PFSK-1 (cell line): Measurements from ENCODE around the gene NDUFB5.

Experiments
- POLR2AphosphoS5 ChIP-seq: IDR thresholded peaks from 2 replicates; pipeline ENCODE4 v1.6.1; 2012; ENCODE audit warnings: low read depth, mild to moderate bottlenecking, control low read depth, low read length, moderate library complexity
- REST ChIP-seq, 2 experiments: IDR thresholded peaks; 2 replicates each; pipeline versions ENCODE4 v1.6.1 to v1.8.0; 2011 to 2012; ENCODE audit warnings: low read depth in 2 of 2, low read length in 2 of 2, control low read depth in 1 of 2, inconsistent platforms in 1 of 2, mild to moderate bottlenecking in 1 of 2, moderate library complexity in 1 of 2; ENCODE audit not compliant: insufficient read depth in 1 of 2
- SIN3A ChIP-seq: IDR thresholded peaks from 2 replicates; pipeline ENCODE4 v1.6.1; 2012; ENCODE audit warnings: mild to moderate bottlenecking, low read length, moderate library complexity, borderline replicate concordance; ENCODE audit not compliant: insufficient read depth
- TAF1 ChIP-seq: IDR thresholded peaks from 2 replicates; pipeline ENCODE4 v1.6.1; 2012; ENCODE audit warnings: low read length, control low read depth, borderline replicate concordance; ENCODE audit not compliant: insufficient read depth

DNA sequence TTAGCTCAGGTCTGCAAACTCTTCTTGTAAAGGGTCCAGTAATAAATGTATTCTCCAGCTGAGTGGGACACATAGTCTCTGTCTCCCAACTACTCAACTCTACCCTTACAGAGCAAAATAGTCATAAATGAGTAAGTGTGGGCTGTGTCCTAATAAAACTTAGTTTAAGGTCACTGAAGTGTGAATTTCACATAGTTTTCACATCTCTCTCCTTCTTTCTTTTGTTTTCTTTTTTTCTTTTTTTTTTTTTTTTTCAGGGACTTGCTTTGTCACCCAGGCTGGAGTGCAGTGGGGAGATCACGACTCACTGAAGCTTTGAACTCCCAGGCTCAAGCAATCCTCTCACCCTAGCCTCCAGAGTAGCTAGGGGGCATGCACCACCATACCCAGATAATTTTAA, 43.8 kb upstream of the NDUFB5 start:
- TF ChIP-seq POLR2AphosphoS5 (no peak), REST (IDR thresholded peaks at IDR 0.05; ENCODE audit: insufficient read depth in 1 of 2, low read depth in 2 of 2, low read length in 2 of 2) (no peak), TAF1 (no peak), SIN3A (no peak)
